GM12801 (cell line): Measurements from ENCODE around the gene IFITM10.

Experiments used
- CTCF ChIP-seq: IDR thresholded peaks from one replicate; pipeline ENCODE4 v1.5.1; 2011; ENCODE audit warnings: control low read depth; ENCODE audit not compliant: insufficient read length; ENCODE audit errors: extremely low read depth

Gene IFITM10

GRCh38 chr11:1750481-1750839, at the start of gene IFITM10:
TSS of gene IFITM10 (minus strand) at chr11:1750595. CDS start at chr11:1750442, 153 bp downstream.
- TF ChIP-seq CTCF, result no peak

- no peak for TF ChIP-seq CTCF
Measured at GRCh38 chr11:1797391-1798125, 47.2 kb upstream of the IFITM10 start.

- TF ChIP-seq CTCF, result no peak
Measured at GRCh38 chr11:1796413-1797011, 46.1 kb upstream of the IFITM10 start.

GRCh38 chr11:1793081-1793480, 42.7 kb upstream of the IFITM10 start:
- no peak for TF ChIP-seq CTCF

GRCh38 chr11:1792461-1792860, 42.1 kb upstream of the IFITM10 start:
- no peak for TF ChIP-seq CTCF

- TF ChIP-seq CTCF, result no peak
Measured at GRCh38 chr11:1791912-1792311, 41.5 kb upstream of the IFITM10 start.

- TF ChIP-seq CTCF, result no peak
Measured at GRCh38 chr11:1786466-1786865, 36.1 kb upstream of the IFITM10 start.
